K562 (cell line): ENCODE measurements around the gene ORMDL3. TPM values are rescaled to one million over a fixed set of nuclear protein-coding genes. Genes with fewer than 3 reads are reported as not detected.

Experiments used
- ATAC-seq: fragments of 200-7000 bp; cut with Tn5 transposase; 3 replicates; pipeline ENCODE4 v1.9.1; 2020; ENCODE audit warnings: moderate library complexity
- BruUV-seq: library from RNA; stranded (reverse); fragments of 400-500 nt; replicated peaks from 2 replicates; lab custom pipeline; 2021; lab: Mats Ljungman, UMichigan
- CTCF ChIA-PET: fragments of 300-600 bp; formaldehyde crosslinking; extraction: SDS; loops from one replicate; lab custom pipeline; 2021; ENCODE audit warnings: low intra/inter-chr PET ratio; lab: Yijun Ruan, JAX
- POLR2A ChIA-PET: fragments of 300-600, 350-650 bp; sonication (Branson Sonifier 250); formaldehyde crosslinking; extraction: SDS; loops from one replicate; lab custom pipeline; 2021; ENCODE audit warnings: antibody characterized with exemption, inconsistent platforms; lab: Yijun Ruan, JAX
- DNase-seq, 4 experiments: peaks; one replicate each; pipeline versions ENCODE4 v3.0.0 to v3.0.0-alpha.2; 2011 to 2018; ENCODE audit warnings: low spot score in 3 of 4, mixed read lengths in 3 of 4; ENCODE audit errors: extremely low read depth in 1 of 4
- FAIRE-seq: peaks from 2 replicates; lab custom pipeline; 2011; peaks lifted over from hg19 to GRCh38; lab: Jason Lieb, UNC
- H2AFZ ChIP-seq: 2 replicates; pipeline ENCODE4 v1.6.0; 2011; ENCODE audit warnings: low read depth, low read length, control low read depth, inconsistent platforms
- H3K27ac ChIP-seq: fragments of 200-600 bp; 3 replicates; pipeline ENCODE4 v1.8.0; 2011; ENCODE audit warnings: low read depth, mild to moderate bottlenecking, control low read depth, inconsistent platforms, low read length, moderate library complexity, mixed read lengths; ENCODE audit errors: extremely low read depth
- H3K27me3 ChIP-seq, 2 experiments: fragments of 300-600 bp in 1 of 2; 2 replicates in 1 of 2; 3 replicates in 1 of 2; pipeline versions ENCODE4 v1.6.0 to v1.8.0; 2011; ENCODE audit warnings: inconsistent platforms in 2 of 2, low read length in 2 of 2, mild to moderate bottlenecking in 1 of 2, mixed read lengths in 1 of 2, moderate library complexity in 1 of 2; ENCODE audit not compliant: control insufficient read depth in 2 of 2, insufficient read depth in 2 of 2
- H3K36me3 ChIP-seq: fragments of 300-600 bp; 3 replicates; pipeline ENCODE4 v1.8.0; 2011; ENCODE audit warnings: mild to moderate bottlenecking, low read length, inconsistent platforms; ENCODE audit not compliant: control insufficient read depth, insufficient read depth
- H3K4me1 ChIP-seq, 2 experiments: fragments of 200-600 bp in 1 of 2; replicated peaks in 1 of 2; 2 replicates in 1 of 2; 3 replicates in 1 of 2; pipeline versions ENCODE4 v1.5.1 to v1.8.0; 2011; ENCODE audit warnings: inconsistent platforms in 2 of 2, low read length in 2 of 2, mild to moderate bottlenecking in 1 of 2, mixed read lengths in 1 of 2, moderate library complexity in 1 of 2; ENCODE audit not compliant: control insufficient read depth in 2 of 2, insufficient read depth in 2 of 2
- H3K4me2 ChIP-seq: 2 replicates; pipeline ENCODE4 v1.6.1; 2011; ENCODE audit warnings: low read length, control low read depth, inconsistent platforms, mixed read lengths; ENCODE audit not compliant: insufficient read depth
- H3K4me3 ChIP-seq: fragments of 200-600 bp; sonication (generic), shearing (Covaris generic); 2 replicates; pipeline ENCODE4 v1.5.1; 2016; ENCODE audit warnings: control low read depth, inconsistent platforms
- H3K79me2 ChIP-seq: fragments of 200-600 bp; 3 replicates; pipeline ENCODE4 v1.8.0; 2011; ENCODE audit warnings: low read length, inconsistent platforms; ENCODE audit not compliant: control insufficient read depth, insufficient read depth
- H3K9ac ChIP-seq, 2 experiments: 2 replicates each; pipeline versions ENCODE4 v1.6.0 to v1.6.1; 2011; ENCODE audit warnings: low read depth in 2 of 2, low read length in 2 of 2, control low read depth in 1 of 2, inconsistent platforms in 1 of 2, mild to moderate bottlenecking in 1 of 2, mixed read lengths in 1 of 2; ENCODE audit not compliant: insufficient read depth in 1 of 2
- H3K9me1 ChIP-seq: one replicate; pipeline ENCODE4 v1.6.0; 2011; ENCODE audit warnings: inconsistent platforms, mild to moderate bottlenecking, low read length, moderate library complexity; ENCODE audit not compliant: control insufficient read depth, insufficient read depth
- H3K9me3 ChIP-seq: replicated peaks from 2 replicates; pipeline ENCODE4 v1.5.1; 2011; ENCODE audit warnings: low read depth, low read length, inconsistent platforms; ENCODE audit not compliant: control insufficient read depth, insufficient read depth
- H4K20me1 ChIP-seq: replicated peaks from 2 replicates; pipeline ENCODE4 v1.6.1; 2011; ENCODE audit warnings: low read length, inconsistent platforms, mixed read lengths; ENCODE audit not compliant: control insufficient read depth, insufficient read depth
- BRD4 ChIP-seq: fragments of 200-600 bp; sonication (generic); IDR thresholded peaks from 2 replicates; pipeline ENCODE4 v1.6.1; 2017; ENCODE audit warnings: inconsistent platforms
- BRF1 ChIP-seq: IDR thresholded peaks from 3 replicates; pipeline ENCODE4 v1.6.1; 2011; ENCODE audit warnings: borderline replicate concordance, mild to moderate bottlenecking; ENCODE audit not compliant: insufficient read length; ENCODE audit errors: extremely low read depth
- ELF1 ChIP-seq: fragments of 200-800 bp; sonication (Bioruptor generic); IDR thresholded peaks from 2 replicates; pipeline ENCODE4 v1.6.1; 2016; ENCODE audit warnings: missing genetic modification characterization, missing compliant biosample characterization
- GATAD2A ChIP-seq: fragments of 450-650 bp; IDR thresholded peaks from 2 replicates; pipeline ENCODE4 v1.6.1; 2017
- HCFC1 ChIP-seq: IDR thresholded peaks from 2 replicates; pipeline ENCODE4 v1.6.1; 2012; ENCODE audit warnings: low read depth, low read length, improper control_type of control experiment
- KAT2B ChIP-seq: IDR thresholded peaks from one replicate; pipeline ENCODE4 v1.6.1; 2012; ENCODE audit warnings: low read depth, mild to moderate bottlenecking, control low read depth, inconsistent platforms, low read length, moderate library complexity
- NRF1 ChIP-seq, 2 experiments: fragments of 450-650 bp; IDR thresholded peaks in 1 of 2; conservative IDR thresholded peaks in 1 of 2; 2 replicates each; pipeline ENCODE4 v1.6.1; 2014; ENCODE audit warnings: mild to moderate bottlenecking in 2 of 2
- PHB ChIP-seq: fragments of 250-450 bp; sonication (Bioruptor Pico); IDR thresholded peaks from 2 replicates; pipeline ENCODE4 v1.5.0; 2021
- ZC3H8 ChIP-seq: fragments of 450-650 bp; IDR thresholded peaks from 2 replicates; pipeline ENCODE4 v1.6.1; 2017
- ZNF24 ChIP-seq: fragments of 450-650 bp; IDR thresholded peaks from 2 replicates; pipeline ENCODE4 v1.6.1; 2016
- WGBS: fragments of 100-300 bp; shearing (Covaris generic); methylation state at CpG from one replicate; pipeline ENCODE4 v1.1.6; 2016; ENCODE audit warnings: low coverage, mixed read lengths; ENCODE audit not compliant: insufficient coverage; ENCODE audit errors: missing lambda C conversion rate; 5-methylcytosine and 5-hydroxymethylcytosine counted together
- in situ Hi-C: fragments of 300-500 bp; cut with MboI; formaldehyde crosslinking; loops from 4 replicates; pipeline ENCODE4 v1.15.0; 2018; ENCODE audit warnings: inconsistent platforms, mixed read lengths
- intact Hi-C: fragments of 100-400 bp; cut with micrococcal nuclease; formaldehyde crosslinking; loops from 2 replicates; pipeline ENCODE4 v1.14.2; 2022
- polyA plus RNA-seq, 8 experiments: library from polyadenylated mRNA; depleted of rRNA in 4 of 8; stranded (reverse) in 5 of 8; unstranded in 3 of 8; fragments of >200 nt; fragmentation: Nextera tagmentation in 2 of 8; fragmentation: Illumina TruSeq in 1 of 8; extraction: Ambion mirVana in 2 of 8; extraction: Trizol in 1 of 8; gene quantifications; 2 replicates each; pipeline versions ENCODE4 v1.2.1 to v1.2.3, GENCODE V29; 2011 to 2014; ENCODE audit warnings: inconsistent platforms in 1 of 8, missing spikeins in 1 of 8
- total RNA-seq, 7 experiments: library from RNA; depleted of rRNA in 6 of 7; stranded (reverse); fragments of >200 nt in 6 of 7; fragmentation: Illumina TruSeq in 2 of 7; extraction: Trizol in 2 of 7; gene quantifications; 2 replicates each; pipeline versions ENCODE4 v1.2.1 to v1.2.3, GENCODE V29; 2011 to 2021; ENCODE audit warnings: low replicate concordance in 1 of 7
- TF ChIP-seq, protein P1 (sequence below): fragments of 250-450 bp; sonication (Bioruptor Pico); IDR thresholded peaks from 2 replicates; pipeline ENCODE4 v1.5.0; 2021
- TF ChIP-seq, protein P2 (sequence below): fragments of 200-800 bp; sonication (Bioruptor generic); IDR thresholded peaks from 2 replicates; pipeline ENCODE4 v1.6.1; 2016; ENCODE audit warnings: missing genetic modification characterization, missing compliant biosample characterization

The ORMDL3 gene
- total and polyA plus RNA-seq, 9 of the 15 experiments (the other 6 are each of a cell fraction or from before 2014, with no cell fraction given) = 2.7 to 57.4 (median 27.1) TPM

DNA sequence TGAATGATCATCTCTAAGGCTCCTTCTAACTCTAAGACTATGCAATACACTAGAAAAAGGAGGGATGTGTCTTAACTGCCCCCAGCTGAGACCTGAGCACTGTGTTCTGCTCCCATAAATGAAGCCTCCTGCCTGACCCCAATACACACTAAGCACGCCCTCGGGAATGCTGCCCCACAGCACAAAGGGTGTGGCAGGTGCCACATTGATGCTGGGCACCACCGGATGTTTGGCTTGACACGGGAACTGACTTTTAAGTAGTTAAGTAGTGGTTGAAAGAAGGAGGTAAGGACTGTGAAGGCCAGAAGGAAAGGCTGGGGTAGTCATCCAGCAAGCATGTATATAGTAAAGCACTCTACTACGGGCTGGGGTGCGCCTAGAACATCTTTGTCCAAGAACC, 39.4 kb upstream of the ORMDL3 start:
- Histone ChIP-seq H3K79me2 (no peaks in the 10 kb centered on the region), H3K4me2 (no peak overlapping the region), H3K27me3 (peaks cover 6 to 13% of the 10 kb centered on the region in 2 experiments; a peak in 3 of 5 replicates), H3K4me1 (peaks cover 11 to 27% of the 10 kb centered on the region in 2 experiments), H3K9ac (no peak overlapping the region)
- in situ Hi-C loops = no loop called here
- DNase-seq (no peak), ATAC-seq (no peak), FAIRE-seq (no peak)
- no TSS peak for BruUV-seq
- CTCF ChIA-PET = no interaction called here
- TF ChIP-seq ZC3H8 (no peak), BRF1 (no peak), ELF1 (tag) (no peak), ZNF24 (no peak), GATAD2A (no peak), KAT2B (no peak), NRF1 (conservative IDR thresholded peaks at IDR 0.05 in 1 of 2, IDR thresholded peaks at IDR 0.05 in 1 of 2) (no peak), HCFC1 (no peak), BRD4 (no peak), PHB (no peak)
- TF ChIP-seq, protein P1, sequence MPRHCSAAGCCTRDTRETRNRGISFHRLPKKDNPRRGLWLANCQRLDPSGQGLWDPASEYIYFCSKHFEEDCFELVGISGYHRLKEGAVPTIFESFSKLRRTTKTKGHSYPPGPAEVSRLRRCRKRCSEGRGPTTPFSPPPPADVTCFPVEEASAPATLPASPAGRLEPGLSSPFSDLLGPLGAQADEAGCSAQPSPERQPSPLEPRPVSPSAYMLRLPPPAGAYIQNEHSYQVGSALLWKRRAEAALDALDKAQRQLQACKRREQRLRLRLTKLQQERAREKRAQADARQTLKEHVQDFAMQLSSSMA (CRISPR knock-in tag) = no peak
- TF ChIP-seq, protein P2, sequence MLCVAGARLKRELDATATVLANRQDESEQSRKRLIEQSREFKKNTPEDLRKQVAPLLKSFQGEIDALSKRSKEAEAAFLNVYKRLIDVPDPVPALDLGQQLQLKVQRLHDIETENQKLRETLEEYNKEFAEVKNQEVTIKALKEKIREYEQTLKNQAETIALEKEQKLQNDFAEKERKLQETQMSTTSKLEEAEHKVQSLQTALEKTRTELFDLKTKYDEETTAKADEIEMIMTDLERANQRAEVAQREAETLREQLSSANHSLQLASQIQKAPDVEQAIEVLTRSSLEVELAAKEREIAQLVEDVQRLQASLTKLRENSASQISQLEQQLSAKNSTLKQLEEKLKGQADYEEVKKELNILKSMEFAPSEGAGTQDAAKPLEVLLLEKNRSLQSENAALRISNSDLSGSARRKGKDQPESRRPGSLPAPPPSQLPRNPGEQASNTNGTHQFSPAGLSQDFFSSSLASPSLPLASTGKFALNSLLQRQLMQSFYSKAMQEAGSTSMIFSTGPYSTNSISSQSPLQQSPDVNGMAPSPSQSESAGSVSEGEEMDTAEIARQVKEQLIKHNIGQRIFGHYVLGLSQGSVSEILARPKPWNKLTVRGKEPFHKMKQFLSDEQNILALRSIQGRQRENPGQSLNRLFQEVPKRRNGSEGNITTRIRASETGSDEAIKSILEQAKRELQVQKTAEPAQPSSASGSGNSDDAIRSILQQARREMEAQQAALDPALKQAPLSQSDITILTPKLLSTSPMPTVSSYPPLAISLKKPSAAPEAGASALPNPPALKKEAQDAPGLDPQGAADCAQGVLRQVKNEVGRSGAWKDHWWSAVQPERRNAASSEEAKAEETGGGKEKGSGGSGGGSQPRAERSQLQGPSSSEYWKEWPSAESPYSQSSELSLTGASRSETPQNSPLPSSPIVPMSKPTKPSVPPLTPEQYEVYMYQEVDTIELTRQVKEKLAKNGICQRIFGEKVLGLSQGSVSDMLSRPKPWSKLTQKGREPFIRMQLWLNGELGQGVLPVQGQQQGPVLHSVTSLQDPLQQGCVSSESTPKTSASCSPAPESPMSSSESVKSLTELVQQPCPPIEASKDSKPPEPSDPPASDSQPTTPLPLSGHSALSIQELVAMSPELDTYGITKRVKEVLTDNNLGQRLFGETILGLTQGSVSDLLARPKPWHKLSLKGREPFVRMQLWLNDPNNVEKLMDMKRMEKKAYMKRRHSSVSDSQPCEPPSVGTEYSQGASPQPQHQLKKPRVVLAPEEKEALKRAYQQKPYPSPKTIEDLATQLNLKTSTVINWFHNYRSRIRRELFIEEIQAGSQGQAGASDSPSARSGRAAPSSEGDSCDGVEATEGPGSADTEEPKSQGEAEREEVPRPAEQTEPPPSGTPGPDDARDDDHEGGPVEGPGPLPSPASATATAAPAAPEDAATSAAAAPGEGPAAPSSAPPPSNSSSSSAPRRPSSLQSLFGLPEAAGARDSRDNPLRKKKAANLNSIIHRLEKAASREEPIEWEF = no peak
- TF ChIP-seq, all 486 proteins: peak for 0
- Histone ChIP-seq H4K20me1 (no peaks in the 10 kb centered on the region), H3K27ac (no peak overlapping the region), H3K9me3 (no peaks in the 10 kb centered on the region), H3K36me3 (no peaks in the 10 kb centered on the region), H3K9me1 (no peaks in the 10 kb centered on the region), H3K4me3 (no peak overlapping the region), H2AFZ (no peak overlapping the region)
- 18% methylated on average over 6 of the region's 6 CpGs for whole genome bisulfite sequencing
- intact Hi-C loops = no loop called here
- POLR2A ChIA-PET = interaction anchor here (1.0 to 2.6 kb wide), 3 partner anchors 10 to 17 kb away, joined by 3 to 9 read pairs (median 3); no protein-coding TSS in a partner anchor
